ENCODE results near the gene IFNL3.
"Not testable (repeated sequence)": the region's sequence is repeated elsewhere in the genome, so short reads cannot be mapped to it uniquely, and the experiment has no call there.

Gene IFNL3

DNA sequence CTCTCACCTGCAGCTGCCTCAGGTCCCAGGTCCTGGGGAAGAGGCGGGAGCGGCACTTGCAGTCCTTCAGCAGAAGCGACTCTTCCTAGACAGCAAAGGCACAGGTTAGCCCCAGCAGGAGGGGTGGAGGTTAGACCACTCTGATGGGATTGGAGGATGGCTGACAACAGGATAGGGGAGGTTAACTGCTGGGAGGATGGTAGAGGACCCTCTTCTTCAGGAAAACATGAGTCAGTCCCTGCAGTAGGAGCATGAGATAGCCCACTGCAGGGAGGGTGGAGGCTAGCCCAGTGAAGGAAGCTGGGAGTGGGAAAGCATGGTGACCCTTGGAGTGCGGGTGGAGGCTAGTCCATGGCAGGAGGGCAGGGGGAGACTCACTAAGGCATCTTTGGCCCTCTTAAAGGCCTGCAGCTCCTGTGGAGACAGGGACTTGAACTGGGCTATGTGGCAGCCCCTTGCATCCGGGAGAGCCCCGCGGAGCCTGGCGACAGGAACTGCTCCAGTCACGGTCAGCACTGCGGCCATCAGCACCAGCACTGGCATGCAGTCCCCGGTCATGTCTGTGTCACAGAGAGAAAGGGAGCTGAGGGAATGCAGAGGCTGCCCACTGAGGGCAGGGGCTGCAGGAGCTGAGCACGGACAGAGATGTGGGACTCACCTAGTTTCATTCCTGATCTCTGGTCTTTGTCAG lies at the start of gene IFNL3:
IFNL3 (minus strand) TSS at position 597 of the 691 bp plus-strand sequence; CDS start at position 558, 39 bp downstream.
- TF ChIP-seq, protein P1, sequence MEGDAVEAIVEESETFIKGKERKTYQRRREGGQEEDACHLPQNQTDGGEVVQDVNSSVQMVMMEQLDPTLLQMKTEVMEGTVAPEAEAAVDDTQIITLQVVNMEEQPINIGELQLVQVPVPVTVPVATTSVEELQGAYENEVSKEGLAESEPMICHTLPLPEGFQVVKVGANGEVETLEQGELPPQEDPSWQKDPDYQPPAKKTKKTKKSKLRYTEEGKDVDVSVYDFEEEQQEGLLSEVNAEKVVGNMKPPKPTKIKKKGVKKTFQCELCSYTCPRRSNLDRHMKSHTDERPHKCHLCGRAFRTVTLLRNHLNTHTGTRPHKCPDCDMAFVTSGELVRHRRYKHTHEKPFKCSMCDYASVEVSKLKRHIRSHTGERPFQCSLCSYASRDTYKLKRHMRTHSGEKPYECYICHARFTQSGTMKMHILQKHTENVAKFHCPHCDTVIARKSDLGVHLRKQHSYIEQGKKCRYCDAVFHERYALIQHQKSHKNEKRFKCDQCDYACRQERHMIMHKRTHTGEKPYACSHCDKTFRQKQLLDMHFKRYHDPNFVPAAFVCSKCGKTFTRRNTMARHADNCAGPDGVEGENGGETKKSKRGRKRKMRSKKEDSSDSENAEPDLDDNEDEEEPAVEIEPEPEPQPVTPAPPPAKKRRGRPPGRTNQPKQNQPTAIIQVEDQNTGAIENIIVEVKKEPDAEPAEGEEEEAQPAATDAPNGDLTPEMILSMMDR (IDR thresholded peaks at IDR 0.05): not testable (repeated sequence)

- TF ChIP-seq, protein P1 (IDR thresholded peaks at IDR 0.05): no peak
These were observed 48.6 kb upstream of the IFNL3 start for GRCh38 chr19:39293394-39293793.

DNA sequence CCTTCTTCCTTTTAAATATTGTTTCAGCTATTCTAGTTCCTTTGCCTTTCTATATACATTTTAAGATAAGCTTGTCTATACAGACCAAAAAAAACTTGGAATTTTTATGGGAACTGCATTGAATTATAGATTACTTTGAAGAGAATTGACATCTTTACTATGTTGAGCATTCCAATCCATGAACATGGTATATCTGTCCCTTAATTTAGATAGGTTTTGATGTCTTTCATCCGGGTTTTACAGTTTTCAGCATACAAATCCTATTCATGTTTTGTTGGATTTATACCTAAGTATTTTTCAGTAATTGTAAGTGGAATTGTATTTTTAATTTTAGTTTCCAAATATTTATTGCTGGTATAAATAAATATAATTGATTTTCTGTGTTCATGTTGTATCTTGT lies 39.2 kb upstream of the IFNL3 start:
- TF ChIP-seq, protein P1 (IDR thresholded peaks at IDR 0.05): no peak

DNA sequence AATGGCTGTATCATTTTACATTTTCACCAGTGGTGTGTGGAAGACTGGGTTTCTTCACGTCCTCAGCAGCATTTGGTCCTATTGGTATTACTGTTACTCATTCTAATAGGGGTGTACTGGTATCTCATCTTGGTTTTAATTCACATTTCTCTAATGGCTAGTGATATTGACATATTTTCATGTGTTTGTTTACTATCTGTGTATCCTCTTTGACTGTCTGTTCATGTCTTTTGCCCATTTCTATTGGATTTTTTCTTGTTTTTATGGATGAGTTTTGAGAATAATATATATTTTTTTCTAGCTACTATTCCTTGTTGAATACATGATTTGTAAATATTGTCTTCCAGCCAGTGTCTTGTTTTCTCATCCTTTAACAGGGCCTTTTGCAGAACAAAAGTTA lies 37.2 kb upstream of the IFNL3 start:
- TF ChIP-seq, protein P1 (IDR thresholded peaks at IDR 0.05): no peak

- TF ChIP-seq, protein P1 (IDR thresholded peaks at IDR 0.05): no peak
These were observed 32.8 kb upstream of the IFNL3 start for GRCh38 chr19:39277598-39277997.

DNA sequence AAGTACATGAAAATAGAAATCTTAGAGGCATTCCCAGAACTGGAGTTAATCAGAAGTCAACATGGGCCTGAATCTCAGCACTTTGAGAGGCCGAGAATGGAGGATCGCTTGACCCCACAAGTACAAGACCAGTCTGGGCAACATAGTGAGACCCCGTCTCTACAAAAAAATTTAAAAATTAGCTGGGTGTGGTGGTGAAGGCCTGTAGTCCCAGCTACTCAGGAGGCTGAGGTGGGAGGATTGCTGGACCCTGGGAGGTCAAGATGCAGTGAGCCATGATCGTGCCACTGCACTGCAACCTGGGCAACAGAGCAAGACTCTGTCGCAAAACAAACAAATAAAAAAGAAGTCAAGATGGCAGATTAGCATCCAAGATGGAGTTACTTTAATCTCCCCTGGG lies 31.9 kb upstream of the IFNL3 start:
- TF ChIP-seq, protein P1 (IDR thresholded peaks at IDR 0.05): no peak

GRCh38 chr19:39275578-39275977 lies 30.8 kb upstream of the IFNL3 start:
- TF ChIP-seq, protein P1 (IDR thresholded peaks at IDR 0.05): no peak
